ENCODE results near the gene NPPA. TPM values are rescaled to one million over a fixed set of nuclear protein-coding genes. Genes with fewer than 3 reads are reported as not detected.

Gene NPPA
- total and polyA plus RNA-seq, 5 donors from 2014 or later: not detected

GRCh38 chr1:11886986-11887665 is 39.5 kb upstream of the NPPA start:
- Histone ChIP-seq H3K36me3 (ENCODE audit: control insufficient read depth, insufficient read depth, low read length) (no peaks in the 10 kb centered on the region), H3K4me3 (ENCODE audit: low read depth, low read length) (no peak overlapping the region), H3K27ac (ENCODE audit: insufficient read depth, low read length, poor library complexity, severe bottlenecking) (no peak overlapping the region), H3K9me3 (ENCODE audit: control insufficient read depth in 2 of 2, low read length in 2 of 2) (no peaks in the 10 kb centered on the region), H3K4me1 (ENCODE audit: control insufficient read depth, insufficient read depth, low read length, poor library complexity, severe bottlenecking) (no peaks in the 10 kb centered on the region), H3K27me3 (ENCODE audit: control insufficient read depth, insufficient read depth, low read length) (no peaks in the 10 kb centered on the region)
- DNase-seq (no peak), ATAC-seq (ENCODE audit: low read depth in 2 of 2) (no peak)
- H3K4me1 Mint-ChIP-seq: no peaks in the 10 kb centered on the region
- H3K36me3 Mint-ChIP-seq: no peaks in the 10 kb centered on the region
- no peak overlapping the region for H3K27ac Mint-ChIP-seq
- H3K4me3 Mint-ChIP-seq: no peak overlapping the region
- no peaks in the 10 kb centered on the region for H3K9me3 Mint-ChIP-seq
- H3K27me3 Mint-ChIP-seq: peaks cover 5% of the 10 kb centered on the region

GRCh38 chr1:11885916-11886315 is 38.3 kb upstream of the NPPA start:
- H3K4me3 ChIP-seq (ENCODE audit: low read depth, low read length): no peak overlapping the region
- H3K9me3 ChIP-seq (ENCODE audit: control insufficient read depth in 2 of 2, low read length in 2 of 2): no peaks in the 10 kb centered on the region
- Mint-ChIP-seq H3K27me3 (peaks cover 12% of the 10 kb centered on the region), H3K27ac (no peak overlapping the region), H3K9me3 (peaks cover 0 to 1% (median 0%) of the 10 kb centered on the region in 7 donors), H3K4me1 (no peaks in the 10 kb centered on the region), H3K4me3 (no peak overlapping the region), H3K36me3 (no peaks in the 10 kb centered on the region)
- H3K27me3 ChIP-seq (ENCODE audit: control insufficient read depth, insufficient read depth, low read length): no peaks in the 10 kb centered on the region
- no peaks in the 10 kb centered on the region for H3K36me3 ChIP-seq (ENCODE audit: control insufficient read depth, insufficient read depth, low read length)
- ATAC-seq (ENCODE audit: low read depth in 2 of 2) (no peak), DNase-seq (no peak)
- no peak overlapping the region for H3K27ac ChIP-seq (ENCODE audit: insufficient read depth, low read length, poor library complexity, severe bottlenecking)
- no peaks in the 10 kb centered on the region for H3K4me1 ChIP-seq (ENCODE audit: control insufficient read depth, insufficient read depth, low read length, poor library complexity, severe bottlenecking)

GRCh38 chr1:11882814-11883538 is 35.4 kb upstream of the NPPA start:
- Histone ChIP-seq H3K4me1 (ENCODE audit: control insufficient read depth, insufficient read depth, low read length, poor library complexity, severe bottlenecking) (no peaks in the 10 kb centered on the region), H3K27me3 (ENCODE audit: control insufficient read depth, insufficient read depth, low read length) (no peaks in the 10 kb centered on the region), H3K27ac (ENCODE audit: insufficient read depth, low read length, poor library complexity, severe bottlenecking) (no peak overlapping the region), H3K4me3 (ENCODE audit: low read depth, low read length) (no peak overlapping the region), H3K9me3 (ENCODE audit: control insufficient read depth in 2 of 2, low read length in 2 of 2) (no peaks in the 10 kb centered on the region), H3K36me3 (ENCODE audit: control insufficient read depth, insufficient read depth, low read length) (no peaks in the 10 kb centered on the region)
- Mint-ChIP-seq H3K27ac (no peak overlapping the region), H3K9me3 (peaks cover 0 to 1% (median 0%) of the 10 kb centered on the region in 7 donors), H3K27me3 (peaks cover 12% of the 10 kb centered on the region), H3K36me3 (no peaks in the 10 kb centered on the region), H3K4me3 (no peak overlapping the region), H3K4me1 (no peaks in the 10 kb centered on the region)
- ATAC-seq (ENCODE audit: low read depth in 2 of 2) (peak in 1 of 2 donors; percentile 39), DNase-seq (peak in 1 of 3 donors; percentile 13)

GRCh38 chr1:11881749-11882441 is 34.3 kb upstream of the NPPA start:
- no peaks in the 10 kb centered on the region for H3K36me3 ChIP-seq (ENCODE audit: control insufficient read depth, insufficient read depth, low read length)
- H3K27ac Mint-ChIP-seq: no peak overlapping the region
- H3K4me3 Mint-ChIP-seq: no peak overlapping the region
- H3K36me3 Mint-ChIP-seq: no peaks in the 10 kb centered on the region
- H3K27me3 Mint-ChIP-seq: peaks cover 19% of the 10 kb centered on the region
- DNase-seq (no peak), ATAC-seq (ENCODE audit: low read depth in 2 of 2) (no peak)
- H3K9me3 Mint-ChIP-seq: peaks cover 0 to 1% (median 0%) of the 10 kb centered on the region in 7 donors
- H3K27ac ChIP-seq (ENCODE audit: insufficient read depth, low read length, poor library complexity, severe bottlenecking): no peak overlapping the region
- no peaks in the 10 kb centered on the region for H3K27me3 ChIP-seq (ENCODE audit: control insufficient read depth, insufficient read depth, low read length)
- no peaks in the 10 kb centered on the region for H3K9me3 ChIP-seq (ENCODE audit: control insufficient read depth in 2 of 2, low read length in 2 of 2)
- no peaks in the 10 kb centered on the region for H3K4me1 ChIP-seq (ENCODE audit: control insufficient read depth, insufficient read depth, low read length, poor library complexity, severe bottlenecking)
- H3K4me3 ChIP-seq (ENCODE audit: low read depth, low read length): no peak overlapping the region
- H3K4me1 Mint-ChIP-seq: no peaks in the 10 kb centered on the region

GRCh38 chr1:11880911-11881748 is 33.5 kb upstream of the NPPA start:
- Mint-ChIP-seq H3K36me3 (no peaks in the 10 kb centered on the region), H3K27ac (no peak overlapping the region), H3K9me3 (peaks cover 0 to 1% (median 0%) of the 10 kb centered on the region in 7 donors), H3K4me1 (no peaks in the 10 kb centered on the region), H3K27me3 (peaks cover 18% of the 10 kb centered on the region), H3K4me3 (no peak overlapping the region)
- Histone ChIP-seq H3K4me1 (ENCODE audit: control insufficient read depth, insufficient read depth, low read length, poor library complexity, severe bottlenecking) (no peaks in the 10 kb centered on the region), H3K27ac (ENCODE audit: insufficient read depth, low read length, poor library complexity, severe bottlenecking) (no peak overlapping the region), H3K9me3 (ENCODE audit: control insufficient read depth in 2 of 2, low read length in 2 of 2) (no peaks in the 10 kb centered on the region), H3K36me3 (ENCODE audit: control insufficient read depth, insufficient read depth, low read length) (no peaks in the 10 kb centered on the region), H3K27me3 (ENCODE audit: control insufficient read depth, insufficient read depth, low read length) (no peaks in the 10 kb centered on the region), H3K4me3 (ENCODE audit: low read depth, low read length) (no peak overlapping the region)
- ATAC-seq (ENCODE audit: low read depth in 2 of 2) (no peak), DNase-seq (no peak)

- Mint-ChIP-seq H3K4me1 (no peaks in the 10 kb centered on the region), H3K27ac (no peak overlapping the region), H3K4me3 (no peak overlapping the region), H3K27me3 (peaks cover 14% of the 10 kb centered on the region), H3K36me3 (no peaks in the 10 kb centered on the region), H3K9me3 (peaks cover 0 to 1% (median 0%) of the 10 kb centered on the region in 7 donors)
- DNase-seq: no peak
- no peak for ATAC-seq (ENCODE audit: low read depth in 2 of 2)
- Histone ChIP-seq H3K27ac (ENCODE audit: insufficient read depth, low read length, poor library complexity, severe bottlenecking) (no peak overlapping the region), H3K27me3 (ENCODE audit: control insufficient read depth, insufficient read depth, low read length) (no peaks in the 10 kb centered on the region), H3K4me1 (ENCODE audit: control insufficient read depth, insufficient read depth, low read length, poor library complexity, severe bottlenecking) (no peaks in the 10 kb centered on the region), H3K9me3 (ENCODE audit: control insufficient read depth in 2 of 2, low read length in 2 of 2) (no peaks in the 10 kb centered on the region), H3K36me3 (ENCODE audit: control insufficient read depth, insufficient read depth, low read length) (no peaks in the 10 kb centered on the region), H3K4me3 (ENCODE audit: low read depth, low read length) (no peak overlapping the region)
Measured at GRCh38 chr1:11880181-11880575, 32.6 kb upstream of the NPPA start.

GRCh38 chr1:11879311-11880180 is 32.0 kb upstream of the NPPA start:
- Histone ChIP-seq H3K36me3 (ENCODE audit: control insufficient read depth, insufficient read depth, low read length) (no peaks in the 10 kb centered on the region), H3K4me3 (ENCODE audit: low read depth, low read length) (no peak overlapping the region), H3K4me1 (ENCODE audit: control insufficient read depth, insufficient read depth, low read length, poor library complexity, severe bottlenecking) (no peaks in the 10 kb centered on the region), H3K9me3 (ENCODE audit: control insufficient read depth in 2 of 2, low read length in 2 of 2) (no peaks in the 10 kb centered on the region), H3K27ac (ENCODE audit: insufficient read depth, low read length, poor library complexity, severe bottlenecking) (no peak overlapping the region), H3K27me3 (ENCODE audit: control insufficient read depth, insufficient read depth, low read length) (no peaks in the 10 kb centered on the region)
- no peak for ATAC-seq (ENCODE audit: low read depth in 2 of 2)
- no peak for DNase-seq
- Mint-ChIP-seq H3K27ac (no peak overlapping the region), H3K27me3 (peaks cover 14% of the 10 kb centered on the region), H3K36me3 (no peaks in the 10 kb centered on the region), H3K4me1 (no peaks in the 10 kb centered on the region), H3K9me3 (peaks cover 0 to 1% (median 0%) of the 10 kb centered on the region in 7 donors), H3K4me3 (no peak overlapping the region)

Measured in CD4-positive, CD25-positive, alpha-beta regulatory T cell (primary cell).